K562 (cell line): Measurements from ENCODE around the gene OGDH. TPM values are rescaled to one million over a fixed set of nuclear protein-coding genes. Genes with fewer than 3 reads are reported as not detected.
"Not testable (repeated sequence)": the region's sequence is repeated elsewhere in the genome, so short reads cannot be mapped to it uniquely, and the experiment has no call there.

ENCODE experiments used
- ATAC-seq: fragments of 200-7000 bp; cut with Tn5 transposase; 3 replicates; pipeline ENCODE4 v1.9.1; 2020; ENCODE audit warnings: moderate library complexity
- BruUV-seq: library from RNA; stranded (reverse); fragments of 400-500 nt; replicated peaks from 2 replicates; lab custom pipeline; 2021; lab: Mats Ljungman, UMichigan
- CTCF ChIA-PET: fragments of 300-600 bp; formaldehyde crosslinking; extraction: SDS; loops from one replicate; lab custom pipeline; 2021; ENCODE audit warnings: low intra/inter-chr PET ratio; lab: Yijun Ruan, JAX
- POLR2A ChIA-PET: fragments of 300-600, 350-650 bp; sonication (Branson Sonifier 250); formaldehyde crosslinking; extraction: SDS; loops from one replicate; lab custom pipeline; 2021; ENCODE audit warnings: antibody characterized with exemption, inconsistent platforms; lab: Yijun Ruan, JAX
- DNase-seq, 4 experiments: peaks; one replicate each; pipeline versions ENCODE4 v3.0.0 to v3.0.0-alpha.2; 2011 to 2018; ENCODE audit warnings: low spot score in 3 of 4, mixed read lengths in 3 of 4; ENCODE audit errors: extremely low read depth in 1 of 4
- FAIRE-seq: peaks from 2 replicates; lab custom pipeline; 2011; peaks lifted over from hg19 to GRCh38; lab: Jason Lieb, UNC
- H2AFZ ChIP-seq: 2 replicates; pipeline ENCODE4 v1.6.0; 2011; ENCODE audit warnings: low read depth, low read length, control low read depth, inconsistent platforms
- H3K27ac ChIP-seq: fragments of 200-600 bp; 3 replicates; pipeline ENCODE4 v1.8.0; 2011; ENCODE audit warnings: low read depth, mild to moderate bottlenecking, control low read depth, inconsistent platforms, low read length, moderate library complexity, mixed read lengths; ENCODE audit errors: extremely low read depth
- H3K27me3 ChIP-seq, 2 experiments: fragments of 300-600 bp in 1 of 2; 2 replicates in 1 of 2; 3 replicates in 1 of 2; pipeline versions ENCODE4 v1.6.0 to v1.8.0; 2011; ENCODE audit warnings: inconsistent platforms in 2 of 2, low read length in 2 of 2, mild to moderate bottlenecking in 1 of 2, mixed read lengths in 1 of 2, moderate library complexity in 1 of 2; ENCODE audit not compliant: control insufficient read depth in 2 of 2, insufficient read depth in 2 of 2
- H3K36me3 ChIP-seq: fragments of 300-600 bp; 3 replicates; pipeline ENCODE4 v1.8.0; 2011; ENCODE audit warnings: mild to moderate bottlenecking, low read length, inconsistent platforms; ENCODE audit not compliant: control insufficient read depth, insufficient read depth
- H3K4me1 ChIP-seq, 2 experiments: fragments of 200-600 bp in 1 of 2; replicated peaks in 1 of 2; 2 replicates in 1 of 2; 3 replicates in 1 of 2; pipeline versions ENCODE4 v1.5.1 to v1.8.0; 2011; ENCODE audit warnings: inconsistent platforms in 2 of 2, low read length in 2 of 2, mild to moderate bottlenecking in 1 of 2, mixed read lengths in 1 of 2, moderate library complexity in 1 of 2; ENCODE audit not compliant: control insufficient read depth in 2 of 2, insufficient read depth in 2 of 2
- H3K4me2 ChIP-seq: 2 replicates; pipeline ENCODE4 v1.6.1; 2011; ENCODE audit warnings: low read length, control low read depth, inconsistent platforms, mixed read lengths; ENCODE audit not compliant: insufficient read depth
- H3K4me3 ChIP-seq: fragments of 200-600 bp; sonication (generic), shearing (Covaris generic); 2 replicates; pipeline ENCODE4 v1.5.1; 2016; ENCODE audit warnings: control low read depth, inconsistent platforms
- H3K79me2 ChIP-seq: fragments of 200-600 bp; 3 replicates; pipeline ENCODE4 v1.8.0; 2011; ENCODE audit warnings: low read length, inconsistent platforms; ENCODE audit not compliant: control insufficient read depth, insufficient read depth
- H3K9ac ChIP-seq, 2 experiments: 2 replicates each; pipeline versions ENCODE4 v1.6.0 to v1.6.1; 2011; ENCODE audit warnings: low read depth in 2 of 2, low read length in 2 of 2, control low read depth in 1 of 2, inconsistent platforms in 1 of 2, mild to moderate bottlenecking in 1 of 2, mixed read lengths in 1 of 2; ENCODE audit not compliant: insufficient read depth in 1 of 2
- H3K9me1 ChIP-seq: one replicate; pipeline ENCODE4 v1.6.0; 2011; ENCODE audit warnings: inconsistent platforms, mild to moderate bottlenecking, low read length, moderate library complexity; ENCODE audit not compliant: control insufficient read depth, insufficient read depth
- H3K9me3 ChIP-seq: replicated peaks from 2 replicates; pipeline ENCODE4 v1.5.1; 2011; ENCODE audit warnings: low read depth, low read length, inconsistent platforms; ENCODE audit not compliant: control insufficient read depth, insufficient read depth
- H4K20me1 ChIP-seq: replicated peaks from 2 replicates; pipeline ENCODE4 v1.6.1; 2011; ENCODE audit warnings: low read length, inconsistent platforms, mixed read lengths; ENCODE audit not compliant: control insufficient read depth, insufficient read depth
- ATF1 ChIP-seq, 2 experiments: fragments of 450-650 bp in 1 of 2; IDR thresholded peaks; 2 replicates each; pipeline ENCODE4 v1.6.1; 2016; ENCODE audit warnings: missing compliant biosample characterization in 1 of 2, missing genetic modification characterization in 1 of 2
- MEIS2 ChIP-seq: fragments of 450-650 bp; IDR thresholded peaks from 2 replicates; pipeline ENCODE4 v1.6.1; 2014; ENCODE audit warnings: mild to moderate bottlenecking; ENCODE audit not compliant: partially characterized antibody
- PBX2 ChIP-seq, 2 experiments: IDR thresholded peaks in 1 of 2; conservative IDR thresholded peaks in 1 of 2; 2 replicates each; pipeline ENCODE4 v1.6.1; 2016; ENCODE audit warnings: low read depth in 2 of 2, mild to moderate bottlenecking in 1 of 2, missing compliant biosample characterization in 1 of 2, missing genetic modification characterization in 1 of 2, moderate library complexity in 1 of 2
- PKNOX1 ChIP-seq: fragments of 450-650 bp; IDR thresholded peaks from 2 replicates; pipeline ENCODE4 v1.6.1; 2016
- WGBS: fragments of 100-300 bp; shearing (Covaris generic); methylation state at CpG from one replicate; pipeline ENCODE4 v1.1.6; 2016; ENCODE audit warnings: low coverage, mixed read lengths; ENCODE audit not compliant: insufficient coverage; ENCODE audit errors: missing lambda C conversion rate; 5-methylcytosine and 5-hydroxymethylcytosine counted together
- in situ Hi-C: fragments of 300-500 bp; cut with MboI; formaldehyde crosslinking; loops from 4 replicates; pipeline ENCODE4 v1.15.0; 2018; ENCODE audit warnings: inconsistent platforms, mixed read lengths
- intact Hi-C: fragments of 100-400 bp; cut with micrococcal nuclease; formaldehyde crosslinking; loops from 2 replicates; pipeline ENCODE4 v1.14.2; 2022
- polyA plus RNA-seq, 8 experiments: library from polyadenylated mRNA; depleted of rRNA in 4 of 8; stranded (reverse) in 5 of 8; unstranded in 3 of 8; fragments of >200 nt; fragmentation: Nextera tagmentation in 2 of 8; fragmentation: Illumina TruSeq in 1 of 8; extraction: Ambion mirVana in 2 of 8; extraction: Trizol in 1 of 8; gene quantifications; 2 replicates each; pipeline versions ENCODE4 v1.2.1 to v1.2.3, GENCODE V29; 2011 to 2014; ENCODE audit warnings: inconsistent platforms in 1 of 8, missing spikeins in 1 of 8
- total RNA-seq, 7 experiments: library from RNA; depleted of rRNA in 6 of 7; stranded (reverse); fragments of >200 nt in 6 of 7; fragmentation: Illumina TruSeq in 2 of 7; extraction: Trizol in 2 of 7; gene quantifications; 2 replicates each; pipeline versions ENCODE4 v1.2.1 to v1.2.3, GENCODE V29; 2011 to 2021; ENCODE audit warnings: low replicate concordance in 1 of 7

Gene OGDH
- total and polyA plus RNA-seq, 9 of the 15 experiments (the other 6 are each of a cell fraction or from before 2014, with no cell fraction given): 3.1 to 80.3 (median 23.5) TPM

GRCh38 chr7:44726250-44726649 is 119.8 kb downstream of the OGDH start:
- H4K20me1 ChIP-seq; H3K27me3 ChIP-seq; FAIRE-seq; in situ Hi-C loops; intact Hi-C loops; H3K4me2 ChIP-seq; CTCF ChIA-PET; H3K4me3 ChIP-seq; H3K9me3 ChIP-seq; H3K27ac ChIP-seq; H3K9me1 ChIP-seq; H3K79me2 ChIP-seq; H3K9ac ChIP-seq; BruUV-seq; H3K36me3 ChIP-seq; TF ChIP-seq ATF1 (CRISPR knock-in tag; IDR thresholded peaks at IDR 0.05): not testable (repeated sequence)
- H3K4me1 ChIP-seq: peaks cover 0 to 15% of the 10 kb centered on the region in 2 experiments; a peak in 4 of 5 replicates
- ATAC-seq (peak; percentile 53), DNase-seq (peak in 2 of 4 experiments; percentile 9 to 29)
- WGBS: 62% methylated on average over 7 of the region's 7 CpGs
- TF ChIP-seq PKNOX1: peak; percentile 96
- peak; percentile 30; the same call in 1 of the 2 replicates for TF ChIP-seq PBX2 (CRISPR knock-in tag; IDR thresholded peaks at IDR 0.05; ENCODE audit: low read depth)
- peak; percentile 86 for TF ChIP-seq PBX2 (tag; conservative IDR thresholded peaks at IDR 0.05; ENCODE audit: low read depth)
- 0 out of 2 replicates have a peak, but pooled peaks have one; percentile 13 for TF ChIP-seq ATF1 (tag; IDR thresholded peaks at IDR 0.05)
- TF ChIP-seq MEIS2: peak; percentile 90
- POLR2A ChIA-PET: interaction anchor here (0.6 kb wide), 2 partner anchors 68 to 917 kb away, joined by 3 read pairs; no protein-coding TSS in a partner anchor
- peak overlapping the region; percentile 71 for H2AFZ ChIP-seq
